ENCODE data around the gene ZNF268. TPM values are rescaled to one million over a fixed set of nuclear protein-coding genes. Genes with fewer than 3 reads are reported as not detected.

Gene ZNF268
- total RNA-seq, 3 donors from 2014 or later = 13.8 to 19.6 (median 19.4) TPM

DNA sequence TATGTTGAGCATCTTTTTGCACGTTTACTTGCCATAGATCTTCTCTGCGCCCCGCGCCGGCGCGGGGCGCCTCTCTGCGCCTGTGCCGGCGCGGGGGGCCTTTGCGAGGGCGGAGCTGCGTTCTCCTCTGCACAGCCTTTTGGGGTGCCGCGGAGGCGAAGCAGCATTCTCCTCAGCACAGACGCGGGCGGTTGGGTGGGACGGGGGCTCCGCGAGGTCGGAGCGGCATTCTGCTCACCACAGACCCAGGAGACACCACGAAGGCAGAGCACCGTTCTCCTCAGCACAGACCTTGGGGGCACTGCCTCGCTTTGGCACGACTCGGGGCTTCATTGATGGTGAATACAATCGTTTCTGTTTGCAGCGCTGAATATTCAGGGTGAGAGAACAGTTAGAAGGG lies 82.9 kb downstream of the ZNF268 start:
- no peaks in the 10 kb centered on the region for H3K36me3 ChIP-seq (ENCODE audit: low read depth)
- intact Hi-C loops (cut with DNase I, micrococcal nuclease) = no loop called here
- TF ChIP-seq, protein P1, sequence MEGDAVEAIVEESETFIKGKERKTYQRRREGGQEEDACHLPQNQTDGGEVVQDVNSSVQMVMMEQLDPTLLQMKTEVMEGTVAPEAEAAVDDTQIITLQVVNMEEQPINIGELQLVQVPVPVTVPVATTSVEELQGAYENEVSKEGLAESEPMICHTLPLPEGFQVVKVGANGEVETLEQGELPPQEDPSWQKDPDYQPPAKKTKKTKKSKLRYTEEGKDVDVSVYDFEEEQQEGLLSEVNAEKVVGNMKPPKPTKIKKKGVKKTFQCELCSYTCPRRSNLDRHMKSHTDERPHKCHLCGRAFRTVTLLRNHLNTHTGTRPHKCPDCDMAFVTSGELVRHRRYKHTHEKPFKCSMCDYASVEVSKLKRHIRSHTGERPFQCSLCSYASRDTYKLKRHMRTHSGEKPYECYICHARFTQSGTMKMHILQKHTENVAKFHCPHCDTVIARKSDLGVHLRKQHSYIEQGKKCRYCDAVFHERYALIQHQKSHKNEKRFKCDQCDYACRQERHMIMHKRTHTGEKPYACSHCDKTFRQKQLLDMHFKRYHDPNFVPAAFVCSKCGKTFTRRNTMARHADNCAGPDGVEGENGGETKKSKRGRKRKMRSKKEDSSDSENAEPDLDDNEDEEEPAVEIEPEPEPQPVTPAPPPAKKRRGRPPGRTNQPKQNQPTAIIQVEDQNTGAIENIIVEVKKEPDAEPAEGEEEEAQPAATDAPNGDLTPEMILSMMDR (IDR thresholded peaks at IDR 0.05) = no peak
- DNase-seq = no peak
- ATAC-seq = peak; percentile 53
- no peaks in the 10 kb centered on the region for H3K4me1 ChIP-seq (ENCODE audit: low read depth)
- H3K4me3 ChIP-seq = no peak overlapping the region
- H3K9me3 ChIP-seq = no peaks in the 10 kb centered on the region

Other genes with a start within 250 kb of the ZNF268 start
- 10 to 100 TPM in 1 of 3 donors, 1 to 10 TPM in 2; 7.9 to 19.0 (median 8.0) TPM for gene ZNF605, start 225.2 kb upstream of the ZNF268 start, total RNA-seq
- 10 to 100 TPM in 1 of 3 donors, 1 to 10 TPM in 2; 8.1 to 13.4 (median 8.3) TPM for gene ZNF26, start 195.1 kb upstream of the ZNF268 start, total RNA-seq
- 10 to 100 TPM; 14.1 to 35.2 (median 21.3) TPM for gene ZNF84, start 144.0 kb upstream of the ZNF268 start, total RNA-seq
- 10 to 100 TPM; 10.7 to 14.1 (median 12.2) TPM for gene ZNF140, start 100.6 kb upstream of the ZNF268 start, total RNA-seq
- gene ZNF891, start 51.2 kb upstream of the ZNF268 start, total RNA-seq = 1 to 10 TPM; 1.4 to 4.3 (median 2.3) TPM
- 10 to 100 TPM in 1 of 3 donors, 1 to 10 TPM in 2; 5.4 to 13.8 (median 6.1) TPM for gene ZNF10, start 50.9 kb upstream of the ZNF268 start, total RNA-seq
- not detected for gene ANHX, start 54.4 kb downstream of the ZNF268 start, total RNA-seq

Measured in mucosa of descending colon (tissue), 3 donors.